Mucosa of rectum (tissue), 2 donors: ENCODE measurements around the gene HSPA1L.
"Not testable (repeated sequence)": the region's sequence is repeated elsewhere in the genome, so short reads cannot be mapped to it uniquely, and the experiment has no call there.

ENCODE experiments used
- H3K27ac ChIP-seq, 2 donors: one replicate each; pipeline ENCODE4 v1.7.0; 2013; ENCODE audit warnings: inconsistent platforms in 2 of 2, low read depth in 2 of 2, low read length in 2 of 2
- H3K27me3 ChIP-seq, 2 donors: one replicate each; pipeline ENCODE4 v1.7.0; 2013; ENCODE audit warnings: low read length in 2 of 2; ENCODE audit not compliant: control insufficient read depth in 2 of 2, insufficient read depth in 2 of 2
- H3K36me3 ChIP-seq, 2 donors: one replicate each; pipeline ENCODE4 v1.7.0; 2013; ENCODE audit warnings: low read length in 2 of 2; ENCODE audit not compliant: control insufficient read depth in 2 of 2, insufficient read depth in 2 of 2
- H3K4me1 ChIP-seq, 2 donors: one replicate each; pipeline ENCODE4 v1.7.0; 2013; ENCODE audit warnings: low read length in 2 of 2, mild to moderate bottlenecking in 1 of 2; ENCODE audit not compliant: control insufficient read depth in 2 of 2, insufficient read depth in 2 of 2
- H3K4me3 ChIP-seq, 2 donors: one replicate each; pipeline ENCODE4 v1.7.0; 2013; ENCODE audit warnings: low read length in 2 of 2
- H3K9ac ChIP-seq, 2 donors: one replicate each; pipeline ENCODE4 v1.7.0; 2013; ENCODE audit warnings: low read length in 2 of 2, low read depth in 1 of 2, mild to moderate bottlenecking in 1 of 2
- H3K9me3 ChIP-seq, 2 donors: one replicate each; pipeline ENCODE4 v1.7.0; 2013; ENCODE audit warnings: low read length in 2 of 2; ENCODE audit not compliant: control insufficient read depth in 2 of 2
- donor health status: healthy.
- donor health status: Normal muscosa, but diverticular disease.

Gene HSPA1L

GRCh38 chr6:31795616-31796298, 19.3 kb downstream of the HSPA1L start, which contains the start of gene VARS1:
VARS1 (minus strand) TSS chr6:31795752; CDS start chr6:31795217, 535 bp downstream.
- peaks cover 3 to 12% of the 10 kb centered on the region in 2 donors for H3K36me3 ChIP-seq
- H3K4me3 ChIP-seq: peak within 1 kb of the TSS; percentile 91 to 93
- H3K4me1 ChIP-seq: peaks cover 10 to 13% of the 10 kb centered on the region in 2 donors
- no peaks in the 10 kb centered on the region for H3K27me3 ChIP-seq
- no peaks in the 10 kb centered on the region for H3K9me3 ChIP-seq
- H3K27ac ChIP-seq: peak within 1 kb of the TSS; percentile 83 to 85
- peak within 1 kb of the TSS; percentile 89 to 98 for H3K9ac ChIP-seq

- Histone ChIP-seq H3K9me3 (no peaks in the 10 kb centered on the region), H3K9ac (peak overlapping the region; percentile 89 to 98), H3K4me1 (peaks cover 10 to 13% of the 10 kb centered on the region in 2 donors), H3K4me3 (peak overlapping the region; percentile 91 to 93), H3K27ac (peak overlapping the region; percentile 83 to 85), H3K36me3 (peaks cover 3 to 12% of the 10 kb centered on the region in 2 donors), H3K27me3 (no peaks in the 10 kb centered on the region)
These were observed 20.0 kb downstream of the HSPA1L start for GRCh38 chr6:31794866-31795615.

GRCh38 chr6:31794294-31794865, 20.7 kb downstream of the HSPA1L start:
- peaks cover 10 to 13% of the 10 kb centered on the region in 2 donors for H3K4me1 ChIP-seq
- peak overlapping the region; percentile 83 to 85 for H3K27ac ChIP-seq
- H3K36me3 ChIP-seq: peaks cover 3 to 12% of the 10 kb centered on the region in 2 donors
- H3K27me3 ChIP-seq: no peaks in the 10 kb centered on the region
- peak overlapping the region; percentile 91 to 93 for H3K4me3 ChIP-seq
- H3K9ac ChIP-seq: peak overlapping the region; percentile 89 to 98
- no peaks in the 10 kb centered on the region for H3K9me3 ChIP-seq

GRCh38 chr6:31793927-31794245, 21.2 kb downstream of the HSPA1L start:
- Histone ChIP-seq H3K9ac (peak overlapping the region in 1 of 2 donors; percentile 89), H3K4me1 (peaks cover 10 to 13% of the 10 kb centered on the region in 2 donors), H3K36me3 (peaks cover 3 to 12% of the 10 kb centered on the region in 2 donors), H3K4me3 (peak overlapping the region in 1 of 2 donors; percentile 91)
- H3K27me3 ChIP-seq, H3K9me3 ChIP-seq, H3K27ac ChIP-seq: not testable (repeated sequence)

GRCh38 chr6:31792761-31793171, 22.3 kb downstream of the HSPA1L start:
- Histone ChIP-seq H3K27me3 (no peaks in the 10 kb centered on the region), H3K27ac (no peak overlapping the region), H3K4me3 (no peak overlapping the region), H3K4me1 (peaks cover 10 to 13% of the 10 kb centered on the region in 2 donors), H3K36me3 (peaks cover 3 to 9% of the 10 kb centered on the region in 2 donors), H3K9ac (no peak overlapping the region), H3K9me3 (no peaks in the 10 kb centered on the region)

- H3K4me3 ChIP-seq: no peak overlapping the region
- H3K27me3 ChIP-seq: no peaks in the 10 kb centered on the region
- H3K9ac ChIP-seq: no peak overlapping the region
- peaks cover 10 to 13% of the 10 kb centered on the region in 2 donors for H3K4me1 ChIP-seq
- H3K9me3 ChIP-seq: no peaks in the 10 kb centered on the region
- H3K36me3 ChIP-seq: peaks cover 2 to 3% of the 10 kb centered on the region in 2 donors
- H3K27ac ChIP-seq: no peak overlapping the region
These were observed 23.1 kb downstream of the HSPA1L start for GRCh38 chr6:31792090-31792374.

GRCh38 chr6:31791324-31792089, 23.6 kb downstream of the HSPA1L start:
- Histone ChIP-seq H3K9me3 (no peaks in the 10 kb centered on the region), H3K27ac (no peak overlapping the region), H3K27me3 (no peaks in the 10 kb centered on the region), H3K4me1 (peaks cover 10 to 13% of the 10 kb centered on the region in 2 donors), H3K36me3 (peaks cover 2 to 3% of the 10 kb centered on the region in 2 donors), H3K9ac (no peak overlapping the region), H3K4me3 (no peak overlapping the region)

GRCh38 chr6:31785475-31785874, 29.6 kb downstream of the HSPA1L start:
- no peaks in the 10 kb centered on the region for H3K4me1 ChIP-seq
- H3K36me3 ChIP-seq: peaks cover 20 to 43% of the 10 kb centered on the region in 2 donors
- H3K4me3 ChIP-seq: no peak overlapping the region
- no peaks in the 10 kb centered on the region for H3K27me3 ChIP-seq
- H3K27ac ChIP-seq: no peak overlapping the region
- H3K9me3 ChIP-seq: no peaks in the 10 kb centered on the region
- no peak overlapping the region for H3K9ac ChIP-seq

GRCh38 chr6:31784098-31784925, 30.8 kb downstream of the HSPA1L start:
- no peak overlapping the region for H3K4me3 ChIP-seq
- no peak overlapping the region for H3K27ac ChIP-seq
- H3K9ac ChIP-seq: no peak overlapping the region
- no peaks in the 10 kb centered on the region for H3K4me1 ChIP-seq
- peaks cover 28 to 50% of the 10 kb centered on the region in 2 donors for H3K36me3 ChIP-seq
- H3K27me3 ChIP-seq: no peaks in the 10 kb centered on the region
- no peaks in the 10 kb centered on the region for H3K9me3 ChIP-seq
